ENCODE results near the gene KREMEN1. TPM values are rescaled to one million over a fixed set of nuclear protein-coding genes. Genes with fewer than 3 reads are reported as not detected.
"Not testable (repeated sequence)": the region's sequence is repeated elsewhere in the genome, so short reads cannot be mapped to it uniquely, and the experiment has no call there.

The KREMEN1 gene, protein sequence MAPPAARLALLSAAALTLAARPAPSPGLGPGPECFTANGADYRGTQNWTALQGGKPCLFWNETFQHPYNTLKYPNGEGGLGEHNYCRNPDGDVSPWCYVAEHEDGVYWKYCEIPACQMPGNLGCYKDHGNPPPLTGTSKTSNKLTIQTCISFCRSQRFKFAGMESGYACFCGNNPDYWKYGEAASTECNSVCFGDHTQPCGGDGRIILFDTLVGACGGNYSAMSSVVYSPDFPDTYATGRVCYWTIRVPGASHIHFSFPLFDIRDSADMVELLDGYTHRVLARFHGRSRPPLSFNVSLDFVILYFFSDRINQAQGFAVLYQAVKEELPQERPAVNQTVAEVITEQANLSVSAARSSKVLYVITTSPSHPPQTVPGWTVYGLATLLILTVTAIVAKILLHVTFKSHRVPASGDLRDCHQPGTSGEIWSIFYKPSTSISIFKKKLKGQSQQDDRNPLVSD
- 107 TPM for polyA plus RNA-seq (ENCODE audit: insufficient read length)

DNA sequence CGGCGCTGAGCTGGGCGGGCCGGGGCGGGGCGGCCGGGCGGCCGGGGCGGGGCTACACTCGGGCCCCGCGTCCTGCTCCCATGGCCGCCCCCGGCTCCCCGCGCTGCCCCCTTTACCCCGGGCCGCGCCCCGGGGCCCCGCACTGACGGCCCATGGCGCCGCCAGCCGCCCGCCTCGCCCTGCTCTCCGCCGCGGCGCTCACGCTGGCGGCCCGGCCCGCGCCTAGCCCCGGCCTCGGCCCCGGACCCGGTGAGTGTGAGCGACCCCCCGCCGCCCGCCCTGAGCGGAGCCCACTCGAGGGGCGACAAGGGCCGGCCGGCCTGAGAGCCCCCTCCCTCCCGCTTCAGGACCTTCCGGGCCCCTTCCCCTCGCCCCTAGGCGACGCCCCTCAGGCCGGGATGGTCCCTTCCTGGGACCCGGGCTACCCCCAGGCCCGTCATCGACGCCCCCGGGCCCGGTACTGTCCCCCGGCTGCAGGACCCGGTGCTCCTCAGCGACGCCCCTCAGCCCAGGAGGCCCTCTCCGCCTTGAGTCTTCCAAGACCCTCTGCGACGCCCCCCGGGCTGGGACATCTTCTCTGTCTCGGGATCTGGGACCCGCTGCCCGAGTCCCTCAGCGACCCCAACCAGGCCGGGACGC is at the start of gene KREMEN1:
Gene KREMEN1, plus strand, starts transcription at position 57 of the 639 bp plus-strand sequence. Its CDS starts 96 bp downstream, at position 153.
- DNase-seq: no peak

DNA sequence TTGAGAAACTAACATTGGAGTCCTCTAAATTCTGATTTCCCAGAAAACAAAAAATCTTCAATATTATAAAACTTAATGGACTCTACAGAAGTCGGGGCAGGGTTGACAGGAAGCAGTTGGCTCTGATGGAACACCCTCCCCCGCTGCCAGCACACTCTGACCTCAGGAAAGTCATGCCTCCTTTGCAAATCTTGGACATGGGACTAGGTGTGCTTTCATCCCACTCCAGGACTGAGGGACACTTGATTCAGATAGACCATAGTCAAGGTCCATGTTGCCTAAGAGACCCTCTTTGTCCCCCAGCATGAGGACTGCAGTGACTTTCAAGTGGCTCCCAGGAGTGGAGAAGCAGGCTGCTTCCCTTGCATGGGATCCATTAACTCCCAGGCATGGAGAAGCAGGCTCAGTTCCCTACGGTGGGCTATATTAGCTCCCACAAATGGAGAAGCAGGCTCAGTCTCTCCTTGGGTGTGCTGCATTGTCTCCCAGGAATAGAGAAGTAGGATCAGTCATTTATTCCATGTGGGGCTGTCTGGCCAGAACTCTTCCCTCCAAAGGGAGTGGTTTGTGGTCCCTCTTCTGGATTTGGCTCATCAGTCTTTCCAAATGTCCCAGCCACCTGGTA is 49.6 kb upstream of the KREMEN1 start:
- no peak for DNase-seq

DNA sequence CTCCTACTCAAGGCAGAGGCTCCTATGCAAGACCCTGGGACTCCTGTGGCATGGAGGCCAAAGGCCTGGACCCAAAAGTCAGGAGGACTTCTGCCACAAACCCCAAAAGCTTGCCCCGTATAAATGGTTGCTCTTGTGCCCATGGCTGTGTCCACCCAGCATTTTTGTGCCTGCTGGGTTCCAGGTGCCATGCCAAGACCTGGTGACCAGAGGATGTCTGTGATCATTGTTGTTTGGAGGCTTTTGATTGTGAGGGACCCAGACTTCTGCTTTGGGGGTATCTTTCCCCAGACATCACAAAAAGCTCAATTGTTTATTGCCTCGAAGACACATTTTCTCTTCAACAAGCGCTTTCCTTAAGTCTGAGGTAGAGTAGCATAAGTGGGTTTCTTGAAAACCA is 46.3 kb upstream of the KREMEN1 start:
- no peak for DNase-seq

GRCh38 chr22:29028468-29028867 is 44.4 kb upstream of the KREMEN1 start:
- DNase-seq: no peak

DNA sequence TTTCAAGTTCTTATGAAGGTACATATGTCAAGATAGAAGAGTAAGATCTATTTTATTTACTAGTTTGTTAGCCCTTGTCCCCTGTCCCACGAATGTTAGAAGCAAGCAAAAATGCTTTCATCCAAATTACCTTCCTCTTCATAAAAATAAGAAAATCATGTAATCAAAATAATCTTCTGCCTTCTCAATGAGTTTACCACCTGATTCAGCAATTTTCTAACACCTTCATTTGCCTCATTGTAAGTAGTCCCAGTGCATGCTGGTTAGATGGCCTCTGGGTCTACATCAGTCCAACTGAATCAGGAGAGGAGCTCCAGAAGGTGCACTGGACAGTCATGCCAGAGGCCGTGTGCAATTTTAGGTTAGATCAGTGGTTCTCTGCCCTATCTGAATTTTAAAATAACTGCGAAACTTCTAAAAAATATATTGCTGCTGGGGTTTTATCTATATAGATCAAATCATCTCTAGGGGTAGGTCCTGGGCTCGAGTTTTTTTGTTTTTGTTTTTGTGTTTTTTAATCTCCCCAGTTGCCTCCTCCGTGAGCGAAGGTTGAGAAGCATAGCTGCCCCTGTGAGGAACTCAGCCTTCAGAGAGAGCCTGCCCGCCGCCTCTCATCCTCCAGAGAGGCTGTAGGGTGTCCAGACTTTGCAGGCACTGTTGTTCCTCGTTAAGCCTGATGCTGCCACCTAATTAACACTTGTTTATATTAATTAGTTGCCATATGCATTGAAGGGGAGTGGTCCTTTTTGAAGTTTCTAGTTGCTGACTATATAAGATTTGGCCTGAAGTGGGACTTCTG is 43.4 kb upstream of the KREMEN1 start:
- no peak for DNase-seq

GRCh38 chr22:29030016-29030617 is 42.7 kb upstream of the KREMEN1 start:
- no peak for DNase-seq

DNA sequence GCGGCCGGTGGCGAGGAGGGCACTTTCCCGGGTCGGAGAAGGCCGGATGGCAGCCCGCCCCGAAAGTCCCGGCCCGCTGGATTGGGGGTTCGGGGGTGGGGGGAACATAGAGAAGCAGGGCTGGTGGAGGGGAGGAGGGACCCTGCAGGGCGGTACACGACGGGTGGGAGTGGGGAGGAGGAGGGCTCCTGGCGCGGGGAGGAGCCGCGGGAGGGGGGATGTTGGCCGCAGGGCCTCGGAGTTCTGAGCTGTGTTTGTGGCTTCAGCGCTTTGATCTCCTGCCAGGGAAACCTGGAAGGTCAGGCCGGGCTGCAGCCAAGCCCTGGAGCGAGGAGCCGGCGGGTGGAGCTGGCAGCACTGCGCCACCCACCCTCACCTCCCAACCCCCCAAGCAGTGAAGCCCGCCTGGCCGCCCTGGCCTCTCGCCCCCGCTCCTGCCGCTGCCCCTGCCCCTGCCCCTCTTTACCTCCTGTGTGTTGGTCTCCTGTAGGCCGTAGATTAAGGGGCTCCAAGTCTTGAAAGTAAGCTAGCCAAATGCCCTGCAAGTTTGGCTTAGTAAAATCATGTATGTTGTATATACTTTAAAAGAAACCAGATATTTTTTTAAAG is 42.1 kb upstream of the KREMEN1 start:
- DNase-seq: peak; percentile 43

- DNase-seq: peak; percentile 61
Observed at GRCh38 chr22:29031227-29032011, 41.4 kb upstream of the KREMEN1 start.

DNA sequence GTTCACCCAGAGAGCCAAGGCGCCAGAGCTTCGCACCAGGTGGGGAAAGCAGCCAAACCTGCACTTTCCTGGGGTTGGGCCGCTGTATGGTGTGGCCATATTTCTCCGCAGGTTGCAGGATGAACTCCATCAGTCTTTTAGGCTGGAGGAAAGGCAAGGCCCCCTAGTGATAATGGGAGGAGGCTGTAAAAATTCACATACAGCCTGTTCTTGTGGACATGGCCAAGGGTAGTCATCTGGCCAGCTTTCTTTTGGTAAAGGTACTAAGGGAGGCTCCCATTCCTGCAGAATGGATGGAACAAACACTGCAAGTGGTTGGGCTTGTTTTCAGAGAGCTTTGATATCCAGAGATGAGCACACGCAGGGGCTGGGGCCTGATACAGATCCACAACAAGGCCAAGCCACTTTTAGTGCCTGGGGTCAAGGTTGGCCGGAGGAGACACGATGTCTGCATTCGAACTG is 40.8 kb upstream of the KREMEN1 start:
- DNase-seq: no peak

DNA sequence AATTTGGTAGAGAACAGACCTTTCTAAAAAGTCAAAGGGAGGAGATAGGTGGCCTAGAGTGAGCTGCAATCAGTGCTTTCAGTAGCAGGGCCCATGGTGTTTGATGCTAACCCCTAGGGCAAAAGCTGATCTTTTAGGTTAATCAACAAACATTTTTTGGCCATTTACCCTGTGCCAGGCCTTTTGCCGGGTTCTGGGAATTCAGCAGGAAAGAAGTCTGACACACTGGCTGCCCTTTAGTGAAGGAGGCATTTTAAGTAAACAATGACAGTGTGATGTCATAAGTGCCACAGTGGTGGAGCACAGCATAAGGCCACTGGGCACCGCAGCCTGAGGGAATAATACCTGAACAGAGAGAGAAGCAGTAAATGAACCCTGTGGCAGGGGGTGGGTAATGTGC is 40.3 kb upstream of the KREMEN1 start:
- DNase-seq: no peak

DNA sequence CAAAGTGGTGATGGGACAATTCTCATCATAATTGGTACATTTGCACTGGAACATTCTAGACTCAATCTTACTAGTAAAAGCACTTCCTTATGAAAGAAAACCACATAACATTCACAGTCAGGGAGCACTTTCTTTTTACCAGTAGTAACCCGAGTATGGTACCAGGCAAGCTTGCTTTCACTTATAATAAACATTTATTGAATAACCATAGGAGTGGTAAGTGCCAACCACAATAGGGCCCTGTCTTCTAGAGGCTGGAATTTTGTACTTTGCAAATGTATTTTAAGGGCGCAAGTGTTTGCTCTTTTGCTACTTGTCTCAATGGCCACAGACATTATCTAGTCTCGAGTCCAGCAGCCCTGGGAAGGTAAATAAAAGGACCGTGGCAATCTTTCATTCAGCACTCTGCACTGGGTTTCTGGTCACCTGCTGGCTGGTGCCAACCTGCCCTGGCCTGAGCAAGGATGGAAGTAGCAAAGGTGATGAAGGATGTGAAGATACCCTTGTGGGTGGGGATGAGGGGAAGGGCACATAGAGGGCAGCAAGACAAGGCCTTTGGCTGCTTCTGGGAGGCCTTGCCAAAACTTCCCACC is 35.4 kb upstream of the KREMEN1 start:
- DNase-seq: no peak

DNA sequence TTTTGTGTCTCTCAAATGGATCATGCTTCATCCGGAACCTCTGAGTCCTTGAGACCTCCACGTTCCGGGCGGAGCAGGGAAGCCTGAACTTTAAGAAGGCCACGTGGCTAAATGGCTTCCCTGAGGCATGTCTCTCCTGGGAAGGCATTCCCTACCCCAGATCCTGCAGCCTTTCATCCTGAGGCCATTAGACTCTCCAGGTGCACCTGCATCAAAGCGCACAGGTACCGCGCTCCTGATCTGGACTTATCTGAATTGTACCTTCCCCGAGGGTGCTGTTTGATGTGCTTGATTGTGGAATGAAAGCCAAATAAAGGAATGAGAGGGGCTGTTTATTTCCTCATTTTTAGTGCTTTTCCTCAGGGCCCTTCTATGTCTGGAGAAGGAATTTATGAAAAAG is 33.7 kb upstream of the KREMEN1 start:
- no peak for DNase-seq

DNA sequence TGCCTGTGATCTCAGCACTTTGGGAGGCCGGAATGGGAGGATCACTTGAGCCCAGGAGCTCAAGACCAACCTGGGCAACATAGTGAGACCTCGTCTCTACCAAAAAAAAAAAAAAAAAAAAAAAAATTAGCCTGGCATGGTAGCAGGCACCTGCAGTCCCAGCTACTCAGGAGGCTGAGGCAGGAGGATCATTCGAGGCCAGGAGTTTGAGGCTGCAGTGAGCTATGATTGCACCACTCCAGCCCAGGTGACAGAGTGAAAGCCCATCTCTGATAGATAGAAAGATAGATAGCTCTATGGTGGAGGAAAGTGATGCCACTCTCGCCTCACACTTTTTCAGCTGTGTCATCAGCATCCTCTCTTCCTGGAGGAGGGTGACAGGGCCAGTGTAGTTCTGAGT is 33.2 kb upstream of the KREMEN1 start:
- not testable (repeated sequence) for DNase-seq

- DNase-seq: peak; percentile 80
Observed at GRCh38 chr22:29040385-29041275, 32.2 kb upstream of the KREMEN1 start.

GRCh38 chr22:29041408-29041807 is 31.4 kb upstream of the KREMEN1 start:
- no peak for DNase-seq

- DNase-seq: no peak
Observed at GRCh38 chr22:29043906-29044575, 28.8 kb upstream of the KREMEN1 start.

GRCh38 chr22:29044657-29045176 is 28.1 kb upstream of the KREMEN1 start:
- no peak for DNase-seq

All from hindlimb muscle (tissue), 1 donor.